GM18858 (cell line): ENCODE results near the gene GLCE.

Experiments used
- ATAC-seq: cut with Tn5 transposase; IDR thresholded peaks from one replicate; pipeline ENCODE4 v1.9.1; 2021; ENCODE audit not compliant: unreplicated experiment

The GLCE gene

DNA sequence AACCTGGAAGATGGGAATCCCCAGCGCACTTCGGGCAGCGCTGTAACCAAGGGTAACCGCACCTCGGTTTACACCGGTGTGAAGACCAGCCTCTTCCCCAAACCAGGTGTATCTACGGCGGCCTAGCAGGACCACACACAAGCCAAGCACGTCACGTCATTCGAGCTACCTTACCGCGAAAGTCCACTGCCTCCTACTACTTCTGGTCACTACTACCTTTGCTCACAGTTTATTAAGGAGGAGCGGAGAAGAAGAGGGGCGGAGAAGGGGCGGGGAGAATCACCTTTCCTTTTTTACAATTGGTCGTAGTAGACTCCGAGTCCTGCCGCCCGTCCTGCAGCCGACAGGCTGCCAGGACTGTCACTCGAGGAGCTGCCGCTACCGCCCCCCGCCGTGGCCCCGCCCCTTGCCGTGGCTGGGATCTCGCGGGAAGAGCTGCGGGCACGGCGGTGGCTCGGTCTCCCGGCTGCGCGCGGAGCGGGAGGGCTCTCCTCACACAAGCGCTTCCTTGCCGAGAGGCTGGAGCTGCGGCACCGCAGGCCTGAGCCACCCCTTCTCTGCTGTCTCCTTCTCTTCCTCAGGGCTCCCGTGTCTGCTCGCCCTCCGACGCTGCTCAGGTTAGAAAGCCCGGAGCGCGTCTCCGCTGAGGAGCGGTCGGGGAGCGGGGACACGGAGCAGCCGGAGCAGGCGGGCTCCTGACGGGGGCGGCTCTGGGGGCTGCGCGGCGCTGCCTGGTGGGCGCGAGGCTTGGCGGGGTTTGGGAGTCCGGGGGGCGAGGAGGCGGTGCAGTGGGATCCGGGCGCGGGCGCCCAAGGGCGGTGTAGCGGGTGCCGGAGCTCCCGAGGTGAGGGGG lies at the start of gene GLCE:
GLCE (plus strand) TSS at position 495 of the 853 bp plus-strand sequence. CDS start 95,172 bp downstream, outside the sequence.
- peak; percentile 82 for ATAC-seq

DNA sequence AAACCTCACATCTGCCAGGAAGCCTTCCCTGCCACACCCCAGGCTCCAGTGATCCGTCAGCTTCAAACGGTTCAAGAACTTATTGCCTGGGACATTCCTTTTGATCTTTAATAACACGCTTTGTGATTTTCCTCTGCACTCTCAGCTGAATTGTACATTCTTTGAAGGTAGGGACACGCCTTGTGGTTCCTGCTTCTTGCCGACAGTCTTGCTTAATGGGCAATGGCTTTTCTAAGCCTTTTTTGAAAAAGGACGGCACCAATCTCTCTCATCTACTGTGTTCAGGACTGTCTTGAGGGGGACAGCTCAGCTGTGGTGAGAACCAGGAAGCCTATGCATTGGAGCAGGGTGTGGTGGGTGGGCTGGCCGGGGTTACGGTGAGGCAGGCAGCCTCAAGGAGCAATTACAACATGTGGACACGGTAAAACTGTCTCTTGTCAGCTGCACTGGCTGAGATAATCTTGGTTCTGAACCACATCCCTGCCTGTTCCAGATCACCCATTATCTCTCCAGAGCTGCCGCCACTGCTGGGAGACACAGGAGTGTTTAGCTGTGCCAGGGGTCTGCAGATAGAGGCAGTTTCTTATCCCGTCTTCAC lies 46.0 kb upstream of the GLCE start:
- no peak for ATAC-seq

DNA sequence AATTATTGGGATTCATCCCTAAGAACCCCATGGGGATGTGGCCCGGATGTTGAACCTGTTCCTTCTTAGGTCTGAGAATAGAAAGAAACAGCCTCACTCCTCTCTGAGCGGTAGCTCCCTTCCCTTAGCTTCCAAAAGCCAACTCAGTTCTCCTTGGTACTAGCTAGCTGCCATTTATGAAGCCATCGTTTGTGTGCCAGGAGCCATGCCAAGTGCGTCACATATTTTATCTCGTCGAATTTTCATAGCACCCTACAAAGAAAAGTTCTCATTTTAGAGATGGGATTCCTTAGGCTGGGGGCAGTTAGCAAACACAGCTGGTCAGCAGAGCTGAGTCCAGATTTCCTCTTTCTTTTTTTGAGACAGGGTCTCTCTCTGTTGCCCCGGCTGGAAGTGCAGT lies 45.4 kb upstream of the GLCE start:
- ATAC-seq: no peak

DNA sequence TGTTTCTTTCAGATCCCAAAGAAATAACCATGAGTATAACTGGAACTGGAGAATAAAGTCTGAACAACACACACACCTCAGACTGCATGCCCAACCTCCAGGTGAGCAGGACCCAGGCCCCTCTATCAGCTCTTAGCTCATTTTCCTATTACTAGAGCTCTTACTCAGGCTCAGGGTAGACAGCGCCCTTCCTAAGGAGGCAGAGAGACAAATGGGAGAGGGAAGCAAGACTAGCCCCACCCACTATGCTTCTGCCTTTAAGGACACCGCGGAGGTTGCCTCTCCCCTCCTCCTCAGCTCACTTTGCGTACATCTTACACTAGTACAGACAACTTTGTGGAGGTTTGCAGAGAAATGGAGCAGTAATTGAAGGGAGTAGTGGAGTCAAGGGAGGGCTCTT lies 44.0 kb upstream of the GLCE start:
- ATAC-seq: no peak

DNA sequence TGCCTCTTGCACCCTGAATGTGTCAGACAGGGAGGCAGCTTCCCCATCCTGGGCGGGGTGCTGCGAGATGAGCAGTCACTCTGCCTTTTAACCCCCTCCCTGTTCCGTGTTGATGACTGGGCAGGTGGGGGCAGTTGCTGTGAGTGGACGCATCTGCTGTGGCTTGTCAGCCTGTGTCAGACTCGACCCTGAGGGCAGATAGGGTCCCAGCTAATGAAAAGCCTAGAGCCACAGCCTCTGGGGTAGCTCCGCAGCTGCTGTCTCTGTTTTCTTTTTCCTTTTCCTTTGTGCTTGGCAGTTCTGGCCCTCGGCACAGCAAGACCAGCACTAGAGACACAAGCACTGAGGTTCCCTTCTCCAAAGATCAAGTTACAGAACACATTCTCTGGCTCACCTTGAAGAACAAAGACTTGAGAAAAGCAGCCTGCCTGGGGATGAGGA lies 43.0 kb upstream of the GLCE start:
- no peak for ATAC-seq

DNA sequence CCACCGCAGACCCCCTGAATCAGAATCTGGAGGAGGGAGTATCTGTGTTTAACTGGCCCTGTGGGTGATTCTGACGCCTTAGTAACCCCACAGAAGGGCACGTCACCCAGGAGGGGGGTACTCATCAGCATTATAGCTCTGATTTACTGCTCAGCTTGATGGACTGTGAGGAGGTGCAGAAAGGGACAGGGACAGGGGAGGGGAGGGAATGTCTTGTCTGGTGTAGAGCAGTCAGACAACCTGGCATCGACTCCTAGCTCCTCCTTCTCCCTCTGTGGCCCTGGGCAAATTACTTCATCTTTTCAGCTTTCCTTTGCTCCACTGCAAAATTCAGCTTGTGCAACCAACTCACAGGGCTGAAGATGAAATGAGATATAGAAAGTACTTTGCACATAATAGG lies 42.3 kb upstream of the GLCE start:
- ATAC-seq: no peak

DNA sequence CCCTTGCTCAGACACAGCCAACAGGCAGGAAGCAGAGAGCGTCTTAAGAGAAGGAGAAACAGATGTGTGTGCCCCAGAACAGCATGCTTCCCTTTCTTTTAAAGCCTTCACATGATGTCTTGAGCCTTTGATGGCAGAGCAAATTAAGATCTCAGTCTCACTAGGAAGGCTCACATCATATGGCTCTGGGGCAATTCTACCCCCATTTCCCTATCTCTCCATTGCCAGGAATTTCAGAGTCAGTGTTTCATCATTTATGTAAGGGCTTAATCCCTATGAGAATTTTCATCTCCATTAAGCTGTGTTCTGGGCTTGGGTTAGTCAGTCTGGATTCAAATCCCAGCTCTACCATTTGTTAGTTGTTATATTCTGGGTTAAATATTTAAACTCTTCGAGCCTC lies 41.4 kb upstream of the GLCE start:
- ATAC-seq: no peak

DNA sequence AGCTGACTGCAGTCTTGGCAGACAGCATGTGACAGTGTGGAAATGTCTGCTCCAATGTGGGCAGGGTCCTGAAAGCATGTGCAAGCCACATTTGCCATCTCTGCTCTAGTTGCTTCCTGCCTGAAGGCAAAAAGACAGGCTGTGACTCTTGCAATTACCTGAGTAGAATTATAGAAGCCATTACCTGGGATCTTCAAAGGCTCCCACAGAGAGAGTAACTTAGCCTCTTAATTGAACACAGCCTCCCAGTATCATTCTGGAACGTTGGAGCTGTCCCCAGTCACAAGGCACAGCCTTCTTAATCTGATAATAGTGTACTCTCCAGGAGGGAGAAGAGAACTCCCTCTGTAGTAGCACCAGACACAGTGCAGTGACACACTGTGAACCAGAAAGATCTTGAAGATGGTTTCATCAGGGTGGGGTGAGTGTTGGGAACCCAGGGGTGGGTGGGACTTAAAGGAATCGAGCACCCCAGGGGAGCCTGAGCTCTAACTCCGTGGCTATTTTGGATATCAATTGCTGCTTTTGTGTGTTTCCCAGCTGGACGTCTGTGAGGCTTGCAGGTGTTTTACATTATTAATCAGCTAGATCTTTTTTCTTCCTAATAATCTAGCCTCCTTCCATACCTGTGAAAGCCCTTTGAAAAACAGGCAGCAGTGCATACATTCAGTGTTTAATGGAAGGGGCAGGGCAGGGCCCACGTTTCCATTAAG lies 40.6 kb upstream of the GLCE start:
- ATAC-seq: no peak

DNA sequence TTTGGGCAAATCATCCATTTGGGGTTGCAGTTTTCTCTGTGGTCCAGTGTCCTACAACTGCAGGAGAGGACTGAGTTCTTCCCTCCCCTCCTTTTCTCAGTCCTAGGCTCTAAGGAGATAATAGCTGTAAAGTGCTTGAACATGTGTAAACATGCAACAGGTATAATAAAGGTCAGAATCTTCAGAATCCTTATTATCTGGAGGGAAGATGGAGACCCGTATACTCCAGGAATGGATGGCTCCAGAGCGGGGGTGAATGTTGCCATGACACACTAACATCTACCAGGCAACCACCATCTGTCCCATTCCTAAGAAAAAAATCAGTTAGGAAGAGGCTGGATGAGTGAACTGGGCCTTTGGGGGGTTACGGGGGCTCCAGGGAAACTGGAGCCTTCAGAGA lies 39.7 kb upstream of the GLCE start:
- ATAC-seq: no peak

DNA sequence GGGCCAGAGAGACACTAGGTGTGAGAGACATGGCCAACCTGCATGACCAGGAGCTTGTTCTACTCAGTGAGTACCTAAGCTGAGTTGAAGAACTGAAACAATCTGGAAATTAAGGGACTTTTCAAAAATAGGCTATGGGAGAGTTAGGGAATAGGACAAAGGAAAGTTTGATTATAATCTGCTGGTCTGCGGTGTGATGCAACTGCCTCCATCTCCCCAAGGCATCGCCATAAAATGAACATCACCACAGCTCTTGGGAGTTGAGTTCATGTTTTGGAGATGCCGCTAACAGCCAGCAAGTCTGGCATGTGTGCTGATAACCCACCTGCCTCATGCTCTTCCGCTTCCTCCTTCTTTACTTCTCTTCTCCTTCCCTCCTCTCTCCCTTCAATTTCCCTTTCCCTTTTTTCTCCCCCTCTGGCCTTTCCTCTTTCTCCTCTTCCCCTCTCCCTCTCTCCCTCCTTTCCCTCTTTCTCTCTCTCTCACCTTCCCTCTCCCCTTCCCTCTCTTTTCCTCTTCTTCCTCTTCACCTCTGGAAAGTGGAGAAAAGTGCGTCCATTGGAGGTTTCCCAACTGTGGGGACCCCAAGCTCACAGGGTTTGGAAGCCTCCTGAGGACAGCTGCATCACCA lies 39.1 kb upstream of the GLCE start:
- ATAC-seq: no peak

DNA sequence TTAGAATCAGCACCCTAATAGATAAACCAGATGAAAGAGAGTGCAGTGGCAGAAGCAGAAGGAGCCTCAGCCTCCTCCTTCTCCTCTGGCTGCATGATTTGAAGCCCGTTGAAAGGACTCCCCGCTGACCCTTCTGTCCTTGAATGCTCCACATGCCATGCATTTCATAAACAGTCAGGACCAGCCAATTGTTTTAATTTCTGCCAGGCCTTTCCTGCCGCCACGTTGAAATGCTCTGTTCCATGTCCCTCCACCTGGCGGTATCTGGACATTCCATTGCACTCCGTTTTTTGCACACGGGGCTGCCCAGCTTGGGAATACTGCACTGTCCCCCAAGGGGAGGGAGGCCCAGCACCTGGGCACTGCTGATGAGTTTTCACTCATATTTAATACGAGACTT lies 35.2 kb upstream of the GLCE start:
- ATAC-seq: no peak

DNA sequence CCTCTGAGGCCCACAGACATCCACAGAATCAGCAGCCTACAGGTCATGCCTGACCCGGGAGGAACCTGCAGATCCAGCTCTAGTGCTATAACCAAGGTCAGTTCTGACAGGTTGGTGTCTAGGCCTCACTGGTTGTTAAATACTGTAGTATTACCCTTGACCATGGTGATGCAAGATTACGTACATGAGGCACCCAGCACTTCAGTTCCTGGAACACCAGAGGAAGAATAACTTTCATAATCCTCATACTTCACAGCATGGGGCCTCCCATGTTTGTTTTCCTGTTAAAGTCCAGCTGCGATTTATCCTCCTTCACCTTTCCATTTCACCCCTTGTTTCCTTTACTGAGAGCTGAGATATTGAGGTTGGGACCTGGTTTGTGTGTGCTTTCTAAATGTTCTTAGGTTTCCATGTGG lies 34.4 kb upstream of the GLCE start:
- ATAC-seq: no peak

DNA sequence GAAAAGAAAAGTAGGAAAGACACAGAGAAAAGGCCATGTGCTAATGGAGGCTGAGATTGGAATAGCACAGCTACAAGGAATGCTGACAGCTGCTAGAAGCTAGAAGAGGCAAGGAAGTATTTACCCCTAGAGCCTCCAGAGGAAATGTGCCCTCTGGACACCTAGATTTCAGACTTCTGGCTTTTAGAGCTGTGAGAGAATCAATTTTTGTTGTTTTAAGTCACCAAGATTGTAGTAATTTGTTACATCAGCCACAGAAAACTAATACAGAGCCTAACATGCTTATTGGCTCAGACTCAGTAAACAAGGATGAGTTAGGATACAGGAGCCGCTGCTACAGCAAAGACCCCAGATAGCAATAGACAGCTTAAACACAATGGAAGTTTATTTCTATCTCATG lies 33.1 kb upstream of the GLCE start:
- no peak for ATAC-seq

DNA sequence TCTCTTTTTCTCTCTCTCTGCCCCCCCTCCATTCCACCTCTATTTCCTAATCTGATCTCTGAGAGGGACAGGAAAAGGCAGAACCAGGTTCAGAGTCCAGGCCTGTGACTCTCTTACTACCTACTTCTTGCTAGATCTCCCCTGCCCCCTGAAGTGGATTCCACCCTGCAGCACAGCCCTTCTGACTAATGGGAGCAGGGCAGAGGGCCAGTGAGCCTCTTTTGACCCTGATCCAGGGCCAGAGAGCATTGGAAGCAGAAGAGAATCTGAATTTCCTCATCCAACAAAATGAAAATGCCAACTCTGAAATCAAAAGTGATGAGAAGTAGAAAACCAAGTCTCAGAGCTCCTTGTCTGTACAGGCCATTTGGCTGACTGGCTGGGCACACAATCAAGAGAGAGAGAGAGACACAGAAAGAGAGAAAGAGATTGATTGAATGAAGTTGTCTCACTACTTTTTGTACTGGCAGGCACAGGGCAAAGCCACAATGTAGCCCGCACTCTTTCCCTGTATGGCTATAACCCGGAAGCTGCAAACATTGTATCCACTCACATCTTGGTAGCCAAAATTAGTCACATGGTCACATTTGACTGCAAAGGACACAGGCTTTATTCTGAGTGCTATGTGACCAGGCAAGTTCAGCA lies 31.6 kb upstream of the GLCE start:
- ATAC-seq: no peak

DNA sequence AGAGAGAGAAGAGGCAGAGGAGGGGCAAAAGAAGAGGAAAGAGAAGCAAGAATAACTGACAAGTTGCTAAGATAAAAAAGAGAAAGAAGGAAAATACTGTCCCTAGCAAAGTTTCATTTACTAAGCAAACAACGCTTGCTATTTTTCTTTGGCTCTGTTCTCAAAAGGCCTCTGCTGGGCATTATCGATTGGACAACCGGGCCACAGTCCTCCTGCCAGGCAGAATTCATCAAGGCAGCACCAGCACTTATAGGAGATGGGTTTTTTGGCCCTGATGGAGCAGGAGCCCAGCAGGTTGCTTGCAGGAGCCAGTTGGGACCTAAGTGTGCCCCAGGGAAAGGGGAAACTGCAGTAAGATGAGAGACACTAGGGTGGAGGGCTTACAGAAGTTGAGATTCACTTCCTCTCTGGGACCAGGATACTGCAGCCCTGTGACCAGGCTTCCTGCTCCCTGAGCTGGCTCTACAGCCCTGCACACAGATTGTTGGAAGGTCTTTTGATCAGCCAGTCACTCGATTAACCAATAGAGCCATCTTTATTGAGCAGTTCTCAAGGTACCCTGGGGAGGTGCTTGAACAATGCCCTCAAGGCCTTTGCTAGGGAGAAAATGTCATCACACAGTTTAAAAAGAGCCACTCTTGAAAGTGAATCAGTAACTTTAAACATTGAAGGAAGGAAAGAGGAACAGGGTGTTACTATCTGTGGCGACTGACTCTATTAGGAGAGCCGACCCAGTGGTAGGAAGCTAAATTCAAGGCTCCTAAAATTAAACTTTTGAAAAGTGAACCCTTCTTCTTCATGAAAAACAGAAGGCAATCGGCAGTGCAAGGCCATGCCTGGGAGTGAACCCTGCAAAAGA lies 28.8 kb upstream of the GLCE start:
- no peak for ATAC-seq

DNA sequence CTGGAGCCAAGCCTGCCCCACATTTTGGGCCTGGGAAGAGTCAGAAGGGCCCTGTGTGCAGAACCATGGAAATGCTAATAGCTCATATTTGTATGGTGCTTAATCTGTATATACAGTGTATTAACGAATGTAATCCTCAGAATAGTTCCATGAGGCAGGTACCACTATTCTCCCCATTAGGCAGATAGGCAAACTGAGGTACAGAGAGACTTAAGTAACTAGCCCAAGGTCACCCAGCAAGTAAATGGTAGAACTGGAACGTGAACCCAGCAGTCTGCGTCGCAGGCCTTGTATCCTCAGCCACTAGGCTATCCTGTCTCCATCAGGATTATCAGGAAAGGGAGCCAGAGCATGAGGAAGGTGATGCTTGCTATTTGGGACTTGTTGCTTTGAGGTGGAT lies 28.0 kb upstream of the GLCE start:
- ATAC-seq: no peak

DNA sequence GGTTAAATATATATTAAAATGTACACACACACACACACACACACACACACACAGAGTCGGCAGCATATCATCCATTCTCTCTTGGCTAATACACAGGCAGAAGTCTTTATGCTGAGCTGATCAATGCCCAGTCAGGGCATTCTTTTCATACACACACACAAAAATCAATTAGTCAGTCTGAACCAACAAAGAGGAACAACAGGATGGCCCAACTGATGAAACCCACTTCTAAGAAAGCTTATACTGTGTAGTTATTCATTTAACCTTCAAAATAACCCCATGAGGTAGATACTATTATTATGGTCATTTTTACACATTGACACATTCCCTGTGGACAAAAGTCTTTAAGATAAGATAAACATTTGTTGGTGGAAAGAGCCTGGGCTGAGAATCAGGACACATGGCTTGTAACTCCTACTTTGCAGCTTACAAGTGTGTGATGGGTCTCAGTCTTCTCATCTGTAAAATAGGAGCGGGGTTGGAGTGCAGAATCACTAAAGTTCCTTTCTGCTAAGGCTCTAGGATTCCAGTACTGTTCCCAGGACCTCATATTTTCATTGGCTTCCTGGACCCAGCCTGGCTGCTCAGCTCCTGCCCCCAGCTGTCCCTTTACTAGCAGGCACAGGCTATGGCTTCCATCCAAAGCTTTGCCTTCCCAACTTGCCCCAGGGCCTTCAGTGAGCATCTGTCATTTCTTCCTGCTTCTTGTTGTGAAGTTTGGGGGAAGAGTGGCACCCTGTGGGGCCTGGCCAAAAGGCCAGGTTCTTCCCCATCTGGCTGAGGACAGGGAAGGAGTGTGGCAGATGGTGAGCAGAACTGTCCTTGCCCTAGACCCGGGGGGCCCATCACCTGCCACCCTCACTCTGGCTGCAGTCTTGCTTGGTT lies 27.2 kb upstream of the GLCE start:
- no peak for ATAC-seq

DNA sequence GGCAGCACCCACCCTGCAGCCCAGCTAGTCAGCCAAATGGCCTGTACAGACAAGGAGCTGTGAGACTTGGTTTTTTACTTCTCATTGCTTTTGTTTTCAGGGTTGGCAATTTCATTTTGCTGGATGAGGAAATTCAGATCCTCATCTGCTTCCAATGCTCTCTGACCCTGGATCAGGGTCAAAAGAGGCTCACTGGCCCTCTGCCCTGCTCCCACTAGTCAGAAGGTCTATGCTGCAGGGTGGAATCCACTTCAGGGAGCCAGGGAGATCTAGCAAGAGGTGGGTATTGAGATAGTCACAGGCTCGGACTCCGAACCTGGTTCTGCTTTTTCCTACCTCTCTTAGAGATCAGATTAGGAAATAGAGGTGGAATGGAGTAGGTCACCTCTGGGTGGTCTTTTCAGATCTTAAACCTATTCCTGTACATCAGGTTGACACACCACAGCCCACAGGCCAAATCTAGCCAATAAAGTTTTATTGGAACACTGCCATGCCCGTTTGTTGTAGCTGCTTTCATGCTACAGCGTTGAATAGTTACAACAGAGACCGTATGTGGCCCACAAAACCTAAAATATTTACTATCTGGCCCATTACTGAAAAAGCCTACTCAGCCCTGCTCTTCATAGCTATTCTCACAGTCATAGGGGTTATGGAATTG lies 26.4 kb upstream of the GLCE start:
- no peak for ATAC-seq

DNA sequence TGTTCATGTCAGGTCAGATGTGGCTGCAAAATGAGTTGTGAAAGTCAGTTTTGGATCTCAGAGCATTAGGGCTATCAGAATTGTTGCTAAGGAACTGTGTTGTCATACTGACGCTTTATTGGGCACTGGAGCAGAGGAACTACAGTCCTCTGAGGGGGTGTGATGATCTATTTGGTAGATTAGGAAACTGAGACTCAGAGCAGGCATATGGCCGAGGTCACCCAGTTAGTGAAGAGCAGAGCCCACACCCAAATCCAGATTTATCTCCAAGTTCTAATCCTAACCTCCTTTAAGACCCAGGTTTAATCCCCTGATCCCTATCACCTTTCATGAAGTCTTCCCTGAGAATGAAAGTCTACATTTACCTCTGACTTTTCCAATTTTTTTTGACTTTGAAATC lies 25.6 kb upstream of the GLCE start:
- no peak for ATAC-seq
